CD4-positive, alpha-beta T cell treated with Interleukin-17A for 1 hour (primary cell): Measurements from ENCODE around the gene ASCL1.

ENCODE experiments used
- DNase-seq: peaks from one replicate; pipeline ENCODE4 v3.0.0-alpha.2; 2020

The ASCL1 gene

DNA sequence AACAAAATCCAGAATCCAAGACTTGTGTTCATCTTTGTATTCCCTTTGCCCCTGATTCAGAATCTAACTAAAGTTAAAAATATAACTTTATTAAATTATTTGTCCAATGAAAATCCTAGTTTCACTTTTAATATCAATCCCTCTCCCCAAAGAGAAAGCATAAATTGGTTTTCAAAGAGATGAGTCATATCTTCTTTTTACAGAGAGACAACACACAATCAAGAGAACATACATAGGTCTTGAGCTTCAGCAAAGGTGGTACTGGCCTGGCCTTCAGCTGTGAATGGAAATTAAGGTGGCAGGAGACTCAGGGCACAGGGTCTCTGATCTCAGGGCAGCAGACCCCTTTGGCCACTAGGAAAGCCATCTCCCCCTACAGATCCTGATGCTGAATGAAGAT, 4.3 kb upstream of the ASCL1 start:
- no peak for DNase-seq

DNA sequence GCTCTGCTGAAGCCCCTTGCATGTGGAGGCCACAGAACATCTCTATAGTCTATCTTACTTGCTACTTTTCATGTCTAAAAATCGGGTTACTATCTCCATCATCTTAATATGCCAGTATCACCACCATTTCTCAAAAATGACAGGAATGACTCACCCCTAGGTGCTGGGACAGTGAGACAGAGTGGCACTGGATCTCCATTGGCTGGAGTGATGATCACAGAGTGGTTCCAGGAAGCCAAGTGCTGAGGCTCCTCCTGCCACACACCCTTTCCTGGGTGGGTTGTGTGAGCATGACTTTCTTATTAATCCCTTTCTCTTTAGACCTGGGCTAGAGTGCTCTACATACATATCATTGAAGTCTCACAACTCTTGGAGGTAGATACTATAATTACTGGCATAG, 3.3 kb upstream of the ASCL1 start:
- DNase-seq: no peak

DNA sequence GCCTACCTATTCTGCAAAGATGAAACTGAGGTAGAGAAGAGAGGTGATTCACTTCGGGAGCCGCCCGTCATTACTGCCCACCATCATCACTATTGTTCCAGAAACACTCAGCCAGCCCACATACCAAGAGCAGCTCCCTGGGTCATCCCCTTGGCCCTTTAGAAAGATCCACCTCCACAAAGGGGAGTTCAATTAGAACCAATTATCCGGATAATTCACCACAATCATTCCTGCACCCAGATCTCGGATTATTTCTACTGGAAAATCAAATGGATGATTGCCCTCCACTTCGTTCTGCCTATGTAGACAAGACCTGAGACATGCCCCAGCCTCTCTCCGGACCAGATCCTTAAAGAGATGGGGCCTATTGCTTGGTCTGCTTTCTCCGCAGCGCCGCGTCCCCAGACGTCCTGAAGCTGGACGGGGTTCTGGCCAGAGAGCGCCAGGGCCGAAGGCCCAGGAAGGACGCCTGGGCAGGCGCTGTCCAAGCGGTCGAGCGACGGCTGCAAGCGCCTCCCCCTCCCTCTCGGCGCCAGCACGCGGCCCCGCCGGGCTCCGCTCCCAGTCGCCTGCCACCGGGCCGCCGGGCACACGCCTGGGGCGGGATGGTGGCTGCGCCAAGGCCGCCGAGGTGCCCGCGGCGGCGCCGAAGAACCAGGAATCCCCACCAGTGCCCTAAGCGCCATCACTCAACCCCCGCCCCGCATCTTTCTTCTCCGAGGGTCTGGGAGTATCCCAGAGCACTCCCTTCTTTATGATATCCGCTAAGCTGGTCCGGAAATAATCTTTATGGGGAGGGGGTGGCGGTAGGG, 1.3 kb upstream of the ASCL1 start:
- DNase-seq: no peak

DNA sequence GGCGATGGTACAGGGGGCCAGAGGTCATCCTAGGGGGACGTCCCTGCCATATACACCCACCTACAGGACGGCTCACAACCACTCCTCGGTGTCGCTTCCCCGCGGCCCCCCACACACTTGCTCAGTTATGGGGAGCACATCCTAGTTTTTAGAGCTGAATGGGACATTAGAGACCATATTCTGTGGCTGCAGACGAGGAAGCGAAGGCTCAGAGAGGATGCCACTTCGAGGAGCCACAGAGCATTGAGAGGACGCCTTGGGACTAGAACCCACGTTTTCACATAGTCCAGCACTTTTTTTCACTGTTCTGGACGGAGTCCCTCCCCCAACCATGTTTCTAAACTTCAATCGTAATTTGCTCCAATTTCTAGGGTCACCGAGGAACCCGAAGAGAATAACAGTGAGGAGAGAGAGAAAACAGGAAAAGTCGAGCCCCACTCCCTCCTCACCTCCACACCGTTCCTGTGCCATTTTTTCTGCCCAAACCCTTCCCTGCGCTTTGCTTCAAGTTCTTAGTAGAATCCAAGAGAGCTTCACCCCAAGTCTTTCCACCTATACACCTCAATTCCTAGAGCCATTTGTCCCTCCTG, 641 bp upstream of the ASCL1 start:
- DNase-seq: no peak

DNA sequence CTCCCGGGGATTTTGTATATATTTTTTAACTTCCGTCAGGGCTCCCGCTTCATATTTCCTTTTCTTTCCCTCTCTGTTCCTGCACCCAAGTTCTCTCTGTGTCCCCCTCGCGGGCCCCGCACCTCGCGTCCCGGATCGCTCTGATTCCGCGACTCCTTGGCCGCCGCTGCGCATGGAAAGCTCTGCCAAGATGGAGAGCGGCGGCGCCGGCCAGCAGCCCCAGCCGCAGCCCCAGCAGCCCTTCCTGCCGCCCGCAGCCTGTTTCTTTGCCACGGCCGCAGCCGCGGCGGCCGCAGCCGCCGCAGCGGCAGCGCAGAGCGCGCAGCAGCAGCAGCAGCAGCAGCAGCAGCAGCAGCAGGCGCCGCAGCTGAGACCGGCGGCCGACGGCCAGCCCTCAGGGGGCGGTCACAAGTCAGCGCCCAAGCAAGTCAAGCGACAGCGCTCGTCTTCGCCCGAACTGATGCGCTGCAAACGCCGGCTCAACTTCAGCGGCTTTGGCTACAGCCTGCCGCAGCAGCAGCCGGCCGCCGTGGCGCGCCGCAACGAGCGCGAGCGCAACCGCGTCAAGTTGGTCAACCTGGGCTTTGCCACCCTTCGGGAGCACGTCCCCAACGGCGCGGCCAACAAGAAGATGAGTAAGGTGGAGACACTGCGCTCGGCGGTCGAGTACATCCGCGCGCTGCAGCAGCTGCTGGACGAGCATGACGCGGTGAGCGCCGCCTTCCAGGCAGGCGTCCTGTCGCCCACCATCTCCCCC, 777 bp downstream of the ASCL1 start:
- no peak for DNase-seq

DNA sequence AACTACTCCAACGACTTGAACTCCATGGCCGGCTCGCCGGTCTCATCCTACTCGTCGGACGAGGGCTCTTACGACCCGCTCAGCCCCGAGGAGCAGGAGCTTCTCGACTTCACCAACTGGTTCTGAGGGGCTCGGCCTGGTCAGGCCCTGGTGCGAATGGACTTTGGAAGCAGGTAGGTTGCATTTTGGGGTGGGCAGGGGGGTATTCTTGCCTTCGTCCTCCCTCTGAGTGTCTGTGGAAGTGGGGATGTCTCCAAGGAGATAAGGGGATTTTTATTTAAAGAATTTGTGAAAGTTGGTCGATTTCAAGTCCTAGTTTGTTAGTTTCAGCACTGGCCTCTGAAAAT, 1.3 kb downstream of the ASCL1 start:
- no peak for DNase-seq

DNA sequence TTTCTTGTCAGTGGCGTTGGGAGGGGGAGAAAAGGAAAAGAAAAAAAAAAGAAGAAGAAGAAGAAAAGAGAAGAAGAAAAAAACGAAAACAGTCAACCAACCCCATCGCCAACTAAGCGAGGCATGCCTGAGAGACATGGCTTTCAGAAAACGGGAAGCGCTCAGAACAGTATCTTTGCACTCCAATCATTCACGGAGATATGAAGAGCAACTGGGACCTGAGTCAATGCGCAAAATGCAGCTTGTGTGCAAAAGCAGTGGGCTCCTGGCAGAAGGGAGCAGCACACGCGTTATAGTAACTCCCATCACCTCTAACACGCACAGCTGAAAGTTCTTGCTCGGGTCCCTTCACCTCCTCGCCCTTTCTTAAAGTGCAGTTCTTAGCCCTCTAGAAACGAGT, 1.9 kb downstream of the ASCL1 start:
- DNase-seq: no peak

DNA sequence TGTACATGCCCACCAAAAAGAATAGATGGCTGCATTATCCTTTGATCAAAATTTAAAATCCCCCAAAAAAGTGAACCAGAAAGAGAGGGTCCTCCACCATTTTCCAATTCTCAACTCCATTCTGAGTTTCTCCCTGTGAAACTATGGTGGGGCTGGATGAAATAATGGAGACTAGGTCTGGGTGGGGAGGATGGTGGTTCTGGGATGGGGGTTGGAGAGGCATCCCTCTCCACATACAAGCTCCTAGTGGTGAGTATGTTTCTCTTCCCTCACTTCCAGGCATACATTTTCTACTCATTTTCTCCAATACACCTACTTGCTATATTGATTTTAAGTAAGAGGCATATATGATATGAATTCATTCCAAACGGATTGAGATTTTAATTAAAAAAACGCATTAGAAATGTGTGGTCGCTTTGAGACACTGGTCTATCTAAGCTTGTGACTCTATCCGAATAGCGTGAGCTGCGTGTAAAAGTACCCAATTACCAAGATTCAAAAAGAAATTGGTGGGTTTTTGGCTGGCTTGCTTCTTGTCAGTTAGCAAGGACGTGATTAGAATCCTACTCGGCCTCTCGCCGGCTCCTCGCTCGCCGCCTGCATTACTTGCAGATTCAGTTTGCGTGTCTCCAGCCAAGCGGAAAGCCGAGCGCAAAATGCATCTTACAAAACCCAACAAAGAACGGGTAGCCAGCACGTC, 3.4 kb downstream of the ASCL1 start:
- no peak for DNase-seq

DNA sequence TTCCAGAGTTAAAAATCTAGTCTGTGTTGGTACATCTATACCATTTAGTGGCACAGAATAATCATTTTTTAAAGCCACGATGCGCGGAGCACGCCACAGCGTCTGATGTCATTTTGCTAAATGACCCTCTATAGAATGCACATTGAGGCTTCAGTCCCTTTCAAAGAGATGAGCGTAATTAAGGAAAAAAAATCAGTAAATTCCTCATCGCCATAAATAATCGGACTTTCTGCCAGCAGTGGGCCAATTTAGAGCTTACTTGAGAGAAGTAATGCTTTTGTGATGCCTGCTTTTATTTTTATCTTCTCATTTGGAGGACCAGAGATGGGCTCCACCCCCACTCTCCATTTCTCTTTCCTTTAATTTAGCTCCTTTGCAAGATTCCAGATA, 4.0 kb downstream of the ASCL1 start:
- DNase-seq: no peak

DNA sequence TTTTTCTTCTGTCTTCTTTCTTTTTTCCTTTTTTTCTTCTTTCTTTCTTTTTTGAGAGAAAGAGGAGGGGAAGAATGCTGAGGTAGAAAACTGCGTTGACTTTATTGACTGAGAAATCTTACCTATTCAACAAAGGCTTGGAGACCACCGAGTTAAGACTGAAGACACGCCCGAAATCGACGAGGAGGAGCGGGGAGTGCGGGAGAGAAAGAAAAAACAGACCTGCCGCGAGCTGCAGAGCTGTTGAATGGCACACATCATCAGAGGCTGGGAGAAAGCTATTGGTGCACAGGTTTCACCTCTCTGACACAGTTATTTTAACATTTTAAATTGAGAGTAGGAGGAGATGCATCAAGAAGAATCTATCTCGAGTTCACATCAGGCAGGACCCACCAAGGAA, 5.1 kb downstream of the ASCL1 start:
- no peak for DNase-seq

DNA sequence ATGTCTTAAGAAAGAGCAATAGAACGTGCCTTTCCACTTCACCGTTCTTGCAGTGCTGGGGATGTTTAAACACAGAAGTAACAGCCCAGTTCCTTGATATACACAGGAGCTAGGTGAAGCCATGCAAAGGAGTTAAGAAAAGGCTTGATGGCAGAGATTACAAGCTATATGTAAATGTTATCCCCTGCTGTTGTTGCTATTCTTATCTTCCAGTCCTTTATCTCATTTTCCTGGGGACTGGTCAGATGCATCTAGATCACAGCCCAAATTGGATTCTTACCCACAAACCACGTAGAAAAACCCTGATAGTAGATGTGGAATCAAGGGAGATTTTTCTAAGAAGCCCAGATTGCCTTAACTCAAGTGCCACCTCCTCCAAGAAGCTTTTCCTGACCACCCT, 5.5 kb downstream of the ASCL1 start:
- DNase-seq: no peak

DNA sequence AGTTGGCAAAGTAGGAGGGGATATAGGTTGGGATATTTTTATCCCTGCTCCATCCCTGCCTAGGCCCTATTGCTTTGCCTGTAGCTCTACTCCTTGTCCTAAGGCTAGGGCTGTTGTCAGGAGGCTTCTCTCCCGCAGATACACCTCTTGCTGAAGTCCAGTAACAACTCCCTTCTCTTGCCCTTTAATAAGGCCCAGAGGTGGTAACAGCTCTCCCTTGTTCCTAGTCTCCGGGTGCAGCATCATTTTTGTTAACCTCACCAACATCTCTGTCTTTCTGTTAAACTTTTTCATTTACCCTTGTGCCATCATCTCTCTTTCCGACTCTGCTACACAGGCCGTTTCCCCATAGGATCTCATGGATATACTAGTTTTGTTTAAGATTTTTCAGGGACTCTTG, 6.3 kb downstream of the ASCL1 start:
- no peak for DNase-seq

DNA sequence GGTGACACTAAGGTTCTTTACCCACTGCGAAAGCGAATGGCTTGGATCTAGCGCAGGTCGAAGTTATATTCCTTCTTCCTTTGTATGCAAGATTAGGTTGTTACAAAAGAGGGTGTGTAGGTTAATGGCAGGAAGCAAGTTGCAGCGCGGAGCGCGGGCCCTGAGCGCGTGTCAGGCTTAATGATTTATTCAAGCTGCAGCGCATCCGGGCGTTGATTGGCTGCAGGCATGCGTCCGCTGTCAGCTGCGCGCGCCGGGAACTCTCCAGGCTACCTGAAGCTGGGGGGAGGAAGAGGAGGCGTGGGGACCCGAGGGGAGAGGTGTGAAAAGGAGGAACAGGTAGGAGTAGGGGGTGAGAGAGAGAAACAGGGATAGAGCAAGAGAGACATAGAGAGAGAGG, 7.4 kb downstream of the ASCL1 start:
- DNase-seq: no peak

DNA sequence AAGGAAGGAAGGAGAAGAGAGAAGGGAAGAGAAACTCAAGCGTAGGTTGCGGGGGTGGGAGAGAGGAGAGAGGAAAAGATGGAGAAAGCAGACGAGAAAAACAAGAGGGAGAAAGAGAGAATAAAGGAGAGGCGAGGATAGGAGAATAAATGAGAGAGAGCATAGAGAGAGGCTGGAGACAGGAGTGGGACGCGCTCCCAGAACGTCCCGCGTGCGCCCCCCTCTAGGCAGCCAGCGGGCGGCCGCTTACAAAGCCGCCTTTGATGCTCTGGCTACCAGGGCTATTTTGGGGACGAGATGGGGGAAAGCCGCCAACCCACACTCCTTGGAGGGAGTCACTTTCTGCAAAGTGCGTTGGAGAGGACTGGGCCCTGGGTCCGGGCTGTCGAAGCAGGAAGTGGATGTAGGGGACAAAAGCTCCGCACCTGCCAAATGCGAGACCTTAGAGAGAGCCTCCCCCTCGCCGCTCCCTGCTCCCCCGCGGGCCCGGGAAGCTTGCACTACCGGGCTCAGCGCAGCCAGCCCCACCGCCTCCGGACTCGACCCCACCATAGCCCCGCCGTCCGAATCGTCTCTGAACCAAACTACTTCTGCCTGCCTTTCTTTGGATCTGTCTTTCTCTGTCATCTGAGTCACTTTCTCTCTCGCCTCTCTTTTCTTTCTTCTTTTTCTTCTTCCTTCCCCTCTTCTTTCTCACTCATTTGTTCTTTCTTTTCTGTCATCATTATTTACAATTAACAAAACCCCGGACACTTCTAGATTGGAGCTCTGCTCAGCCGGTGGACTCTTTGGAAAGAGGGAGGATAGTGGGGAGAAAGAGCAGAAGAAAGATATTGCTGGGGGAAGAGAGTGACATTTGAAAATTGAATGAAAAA, 8.0 kb downstream of the ASCL1 start:
- no peak for DNase-seq

DNA sequence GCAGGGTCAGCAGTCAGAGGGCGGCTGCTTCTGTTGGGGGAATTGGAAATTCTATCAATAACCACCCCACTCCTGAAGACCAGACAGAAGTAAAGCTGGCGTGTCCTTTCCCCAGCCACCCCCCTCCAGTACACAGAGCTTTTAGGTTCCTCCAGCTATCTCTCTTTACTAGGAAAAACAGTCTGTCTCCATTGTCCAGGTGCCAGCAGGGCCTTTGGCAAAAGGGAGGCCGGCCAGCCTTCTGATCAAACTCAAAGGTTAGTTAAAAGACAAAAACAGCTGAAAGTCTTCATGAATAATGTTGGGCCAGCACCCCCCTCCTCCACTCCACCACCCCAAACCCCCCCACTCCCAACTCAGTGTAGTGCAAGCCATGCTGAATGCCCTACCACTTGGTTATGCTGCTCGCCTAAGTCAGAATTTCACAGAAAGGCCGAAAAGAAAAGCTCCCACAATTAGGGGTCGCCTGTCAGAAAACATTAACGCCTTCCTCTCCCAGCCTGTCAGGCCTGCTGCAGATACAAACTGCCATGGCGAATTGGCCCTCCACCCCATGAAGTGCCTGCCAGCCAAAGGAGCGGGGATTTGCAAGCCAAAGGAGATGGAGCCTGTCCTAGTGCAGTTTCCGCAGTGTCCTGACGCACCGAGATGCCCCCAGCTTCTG, 8.9 kb downstream of the ASCL1 start:
- no peak for DNase-seq

DNA sequence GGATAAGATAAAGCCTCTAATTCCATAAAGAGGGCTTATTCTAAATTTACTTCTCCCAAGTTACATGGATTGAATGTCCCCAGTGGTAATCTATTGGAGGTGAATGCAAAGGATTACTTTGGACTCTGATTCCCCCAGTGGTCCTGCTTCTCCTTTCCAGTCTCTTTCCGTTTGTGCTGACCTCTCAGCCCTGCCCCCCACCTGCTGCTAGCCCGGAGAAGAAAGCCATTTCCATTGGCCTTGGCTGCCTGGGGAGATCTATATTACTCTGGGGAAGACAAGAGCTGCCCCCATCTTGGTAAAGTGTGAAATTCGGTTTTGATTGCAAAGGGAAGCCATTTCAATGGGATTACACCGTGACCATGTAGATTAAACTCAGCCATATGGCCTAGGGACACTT, 13.3 kb downstream of the ASCL1 start:
- DNase-seq: no peak

DNA sequence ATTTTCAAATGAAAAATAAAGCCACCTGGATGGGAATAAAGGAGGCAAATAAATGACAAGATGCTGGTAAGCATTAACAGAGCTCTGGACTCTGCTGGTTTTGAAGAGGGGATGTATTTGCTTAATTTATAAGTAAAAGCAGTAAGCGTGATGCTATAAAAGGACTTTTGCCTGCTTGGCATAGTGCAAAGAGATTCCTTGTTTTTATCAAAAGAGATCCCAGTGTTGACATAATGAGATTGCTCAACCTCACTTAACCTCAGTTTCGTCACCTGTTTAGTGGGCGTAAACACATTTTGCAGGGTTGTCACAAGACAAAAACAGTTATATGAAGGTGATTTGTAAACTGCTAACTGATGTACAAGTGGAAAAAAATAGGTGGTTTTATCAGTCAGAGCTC, 13.8 kb downstream of the ASCL1 start:
- no peak for DNase-seq

DNA sequence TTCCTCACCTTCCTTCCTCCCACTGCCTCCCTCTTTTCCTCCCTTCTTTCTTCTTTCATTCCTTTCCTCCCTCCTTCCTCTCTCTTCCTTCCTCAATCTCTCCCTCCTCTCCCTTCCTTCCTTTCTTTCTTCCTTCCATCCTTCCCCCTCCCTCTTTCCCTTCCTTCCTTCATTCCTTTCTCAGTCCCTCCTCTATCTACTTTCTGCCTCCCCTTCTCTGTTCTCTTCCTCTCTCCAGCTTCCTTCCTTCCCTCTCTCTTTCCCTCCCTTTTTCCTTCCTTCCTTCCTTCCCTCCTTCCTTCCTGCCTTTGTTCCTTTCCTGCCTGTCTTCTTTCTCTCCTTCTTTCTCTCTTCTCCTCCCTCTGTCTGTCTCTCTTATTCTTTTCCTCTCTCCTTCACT, 16.1 kb downstream of the ASCL1 start:
- DNase-seq: no peak

DNA sequence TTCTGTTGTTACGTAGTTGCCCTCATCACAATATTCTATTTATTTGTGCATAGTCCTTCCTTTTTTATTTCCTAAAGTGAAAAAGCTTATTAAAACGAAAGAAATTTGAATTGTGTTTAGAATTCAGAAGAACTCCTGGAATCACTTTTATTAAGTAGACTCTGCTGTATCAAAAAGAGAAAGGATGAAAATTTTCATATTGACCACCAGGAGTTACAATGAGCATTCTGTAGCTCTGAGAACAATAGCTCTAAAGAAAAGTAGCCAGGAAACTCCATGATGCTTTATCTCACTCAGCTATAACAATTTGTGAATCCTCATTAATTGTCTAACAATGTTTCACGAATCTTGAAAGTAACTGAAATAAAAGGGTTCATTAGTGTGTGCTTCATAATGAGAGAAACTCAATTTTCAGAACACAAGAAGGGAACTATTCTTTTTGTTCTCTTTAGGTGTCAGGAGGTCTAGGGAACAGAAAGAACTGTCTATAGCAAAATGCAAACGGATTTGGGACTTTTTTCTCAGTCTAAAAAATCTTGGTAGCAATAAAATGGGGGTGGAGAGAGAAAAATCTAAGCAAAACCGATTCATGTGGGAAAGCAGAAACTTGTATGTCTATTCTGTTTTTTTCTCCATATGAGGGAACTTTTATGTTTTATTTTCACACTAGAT, 19.3 kb downstream of the ASCL1 start:
- DNase-seq: no peak

DNA sequence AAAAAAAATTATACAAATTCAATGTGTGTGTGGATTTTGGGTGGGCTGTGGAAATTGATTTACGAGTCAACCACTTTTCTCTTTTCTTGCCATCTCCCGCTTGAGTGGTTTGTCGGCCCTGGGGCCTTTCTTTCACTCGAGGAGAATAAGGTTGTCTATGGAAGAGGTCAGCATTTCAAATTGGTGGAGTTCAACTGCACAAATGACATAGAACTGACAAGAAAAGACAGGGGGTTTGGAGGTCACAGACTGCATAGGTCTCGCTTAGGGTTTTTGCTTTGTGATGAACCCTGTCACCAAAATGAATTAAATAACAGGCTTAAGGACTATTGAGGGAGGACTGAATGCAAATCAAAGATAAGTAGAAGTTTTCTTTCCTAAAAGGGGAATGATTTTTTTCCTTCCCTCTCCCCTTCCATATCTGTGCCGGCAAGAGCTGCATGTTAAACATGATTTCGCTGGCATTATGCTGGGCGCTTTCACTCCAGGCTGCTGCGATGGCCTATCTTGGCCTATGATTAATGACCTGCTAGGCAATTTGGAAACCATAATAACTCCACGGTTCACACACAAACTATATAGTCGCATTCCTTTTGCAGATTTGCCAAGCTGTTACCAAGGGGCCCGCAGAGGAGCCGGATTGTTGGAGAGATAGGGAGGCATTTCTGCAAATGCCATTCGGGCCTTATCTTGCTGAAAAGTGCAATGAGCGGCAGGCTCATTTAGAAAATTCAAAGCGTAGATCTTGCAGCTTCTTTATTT, 20.7 kb downstream of the ASCL1 start:
- DNase-seq: no peak

DNA sequence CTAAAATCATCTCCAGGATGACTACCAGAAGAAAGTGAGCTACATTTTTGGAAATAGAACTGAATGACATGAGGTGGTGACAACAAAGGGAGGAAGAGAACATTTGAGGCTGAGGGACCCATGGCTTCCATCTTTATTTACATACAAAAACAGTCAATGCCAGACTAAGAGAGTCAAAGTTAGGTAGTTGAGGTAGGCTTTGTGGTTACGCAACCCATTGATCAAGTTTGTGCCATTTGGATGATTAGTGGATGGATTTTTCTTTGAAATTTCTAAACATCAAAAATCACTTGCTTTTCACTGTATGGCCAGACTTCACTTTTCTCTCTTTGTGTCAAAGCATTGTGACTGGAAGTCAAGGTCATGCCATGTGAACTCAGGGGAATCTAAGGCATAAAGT, 22.9 kb downstream of the ASCL1 start:
- no peak for DNase-seq
